Spinal cord (tissue), 10 donors: Measurements from ENCODE around the gene PSMB4. TPM values are rescaled to one million over a fixed set of nuclear protein-coding genes. Genes with fewer than 3 reads are reported as not detected.

Experiments
- DNase-seq, 6 donors: peaks; one replicate each; pipeline versions ENCODE4 v3.0.0 to v3.0.0-alpha.2; 2013 to 2015; ENCODE audit warnings: low spot score in 6 of 6, low read depth in 4 of 6
- H3K27ac ChIP-seq: one replicate; pipeline ENCODE4 v1.5.1; 2013; ENCODE audit warnings: low read depth, low read length, control low read depth
- H3K27me3 ChIP-seq: one replicate; pipeline ENCODE4 v1.6.1; 2013; ENCODE audit warnings: low read length; ENCODE audit not compliant: control insufficient read depth, insufficient read depth
- H3K36me3 ChIP-seq: one replicate; pipeline ENCODE4 v1.6.1; 2013; ENCODE audit warnings: low read length; ENCODE audit not compliant: control insufficient read depth, insufficient read depth
- H3K4me1 ChIP-seq: one replicate; pipeline ENCODE4 v1.6.1; 2013; ENCODE audit warnings: low read length; ENCODE audit not compliant: control insufficient read depth, insufficient read depth
- H3K4me3 ChIP-seq: one replicate; pipeline ENCODE4 v1.5.1; 2013; ENCODE audit warnings: low read depth, low read length, control low read depth
- H3K9me3 ChIP-seq: one replicate; pipeline ENCODE4 v1.6.1; 2013; ENCODE audit warnings: low read length; ENCODE audit not compliant: control insufficient read depth, insufficient read depth
- WGBS: methylation state at CpG from one replicate; pipeline ENCODE4 v1.1.5; 2013; ENCODE audit warnings: missing lambda C conversion rate; ENCODE audit not compliant: insufficient coverage; 5-methylcytosine and 5-hydroxymethylcytosine counted together
- polyA plus RNA-seq, 2 donors: library from polyadenylated mRNA; unstranded; fragments of 120-200 nt; gene quantifications; one replicate each; pipeline ENCODE4 v1.2.1, GENCODE V29; 2013; ENCODE audit not compliant: insufficient read length in 2 of 2
- total RNA-seq, 2 donors: library from RNA; depleted of rRNA in 1 of 2; stranded (reverse); fragments of 120-200 nt in 1 of 2; fragments of >200 nt in 1 of 2; gene quantifications; one replicate each; pipeline versions ENCODE4 v1.2.3 to v1.2.4, GENCODE V29; 2013 to 2014
- donor health status: healthy.

Gene PSMB4
- total and polyA plus RNA-seq, 4 donors, result 247 to 298 (median 280) TPM

GRCh38 chr1:151405187-151405951 lies 6.0 kb downstream of the PSMB4 start:
- Histone ChIP-seq H3K36me3 (peaks cover 57% of the 10 kb centered on the region), H3K27me3 (no peaks in the 10 kb centered on the region), H3K4me1 (peaks cover 8% of the 10 kb centered on the region), H3K27ac (no peak overlapping the region), H3K9me3 (no peaks in the 10 kb centered on the region), H3K4me3 (no peak overlapping the region)
- whole genome bisulfite sequencing, result 92% methylated on average over 13 of the region's 13 CpGs
- no peak for DNase-seq

GRCh38 chr1:151406176-151406575 lies 6.8 kb downstream of the PSMB4 start:
- peaks cover 57% of the 10 kb centered on the region for H3K36me3 ChIP-seq
- H3K27ac ChIP-seq, result no peak overlapping the region
- 83% methylated on average over 2 of the region's 8 CpGs for WGBS
- H3K27me3 ChIP-seq, result no peaks in the 10 kb centered on the region
- H3K4me1 ChIP-seq, result peaks cover under 1% of the 10 kb centered on the region
- no peak overlapping the region for H3K4me3 ChIP-seq
- no peak for DNase-seq
- H3K9me3 ChIP-seq, result no peaks in the 10 kb centered on the region

DNA sequence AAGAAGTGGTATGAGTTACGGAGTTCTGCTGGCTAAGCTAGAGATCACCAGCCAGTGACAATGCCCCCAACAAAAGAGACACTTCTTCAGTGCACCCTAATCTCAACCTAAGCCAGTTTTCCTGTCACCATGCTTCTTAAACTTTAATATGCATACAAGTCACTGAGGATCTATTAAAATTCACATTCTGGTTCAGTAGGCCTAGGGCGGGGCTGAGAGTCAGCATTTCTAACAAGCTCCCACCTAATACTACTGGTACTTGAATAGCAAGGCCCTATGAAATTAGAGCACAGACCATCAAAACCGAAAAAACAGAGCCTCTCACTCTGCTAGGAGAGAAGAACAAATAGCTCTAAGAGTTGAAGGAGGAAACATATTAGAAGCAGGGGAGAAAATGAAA lies 7.9 kb downstream of the PSMB4 start:
- Histone ChIP-seq H3K36me3 (peaks cover 50% of the 10 kb centered on the region), H3K27me3 (no peaks in the 10 kb centered on the region), H3K9me3 (no peaks in the 10 kb centered on the region), H3K4me1 (no peaks in the 10 kb centered on the region), H3K27ac (no peak overlapping the region), H3K4me3 (no peak overlapping the region)
- WGBS, result 100% methylated on average over 1 of the region's 3 CpGs
- no peak for DNase-seq

- peaks cover 51% of the 10 kb centered on the region for H3K36me3 ChIP-seq
- no peak overlapping the region for H3K4me3 ChIP-seq
- H3K4me1 ChIP-seq, result no peaks in the 10 kb centered on the region
- H3K9me3 ChIP-seq, result no peaks in the 10 kb centered on the region
- H3K27me3 ChIP-seq, result no peaks in the 10 kb centered on the region
- DNase-seq, result no peak
- H3K27ac ChIP-seq, result no peak overlapping the region
Observed at GRCh38 chr1:151408891-151409290, 9.5 kb downstream of the PSMB4 start.

DNA sequence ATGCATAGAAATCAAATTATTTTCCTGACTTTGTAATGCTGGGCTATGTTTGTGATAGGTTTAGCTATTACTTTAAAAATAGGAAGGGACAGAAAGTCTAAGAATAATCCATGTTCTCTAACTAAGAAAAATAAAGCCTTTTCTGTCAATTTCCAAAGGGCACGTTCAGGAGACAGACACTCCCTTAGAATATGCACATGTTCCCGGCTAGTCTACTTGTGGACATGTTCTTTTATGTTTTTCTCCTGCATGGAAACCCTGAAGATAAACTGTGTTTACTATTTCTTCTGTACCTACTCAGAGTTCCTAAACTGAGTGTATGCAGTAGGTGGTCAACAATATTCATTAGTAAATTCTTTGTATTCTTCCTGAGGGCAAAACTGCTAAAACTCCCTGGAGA lies 12.5 kb downstream of the PSMB4 start:
- H3K27ac ChIP-seq, result no peak overlapping the region
- H3K27me3 ChIP-seq, result no peaks in the 10 kb centered on the region
- H3K9me3 ChIP-seq, result no peaks in the 10 kb centered on the region
- H3K4me1 ChIP-seq, result no peaks in the 10 kb centered on the region
- H3K36me3 ChIP-seq, result peaks cover 56% of the 10 kb centered on the region
- no peak for DNase-seq
- no peak overlapping the region for H3K4me3 ChIP-seq
- no CpG with 5 or more reads among the region's 2 CpGs for WGBS

DNA sequence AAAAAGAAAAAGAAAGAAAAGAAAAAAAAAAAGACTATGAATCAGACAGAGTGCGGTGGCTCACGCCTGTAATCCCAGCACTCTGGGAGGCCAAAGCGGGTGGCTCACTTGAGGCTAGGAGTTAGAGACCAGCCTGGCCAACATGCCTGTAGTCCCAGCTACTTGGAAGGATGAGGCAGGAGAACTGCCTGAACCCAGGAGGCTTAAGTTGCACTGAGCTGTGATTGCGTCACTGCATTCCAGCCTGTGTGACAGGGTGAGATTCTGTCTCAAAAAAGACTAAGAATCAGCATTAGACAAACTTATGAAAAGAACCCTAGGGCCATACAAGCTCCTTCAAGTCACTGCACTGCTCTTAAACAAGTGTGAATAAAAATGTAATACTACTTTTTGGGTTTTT lies 16.9 kb downstream of the PSMB4 start:
- H3K9me3 ChIP-seq, result no peaks in the 10 kb centered on the region
- H3K27me3 ChIP-seq, result no peaks in the 10 kb centered on the region
- no peaks in the 10 kb centered on the region for H3K4me1 ChIP-seq
- no peak overlapping the region for H3K4me3 ChIP-seq
- WGBS, result 95% methylated on average over 3 of the region's 4 CpGs
- no peak for DNase-seq
- H3K27ac ChIP-seq, result no peak overlapping the region
- peaks cover 60% of the 10 kb centered on the region for H3K36me3 ChIP-seq

- Histone ChIP-seq H3K27ac (no peak overlapping the region), H3K27me3 (no peaks in the 10 kb centered on the region), H3K9me3 (no peaks in the 10 kb centered on the region), H3K36me3 (peaks cover 67% of the 10 kb centered on the region), H3K4me3 (no peak overlapping the region), H3K4me1 (no peaks in the 10 kb centered on the region)
- DNase-seq, result no peak
- no CpG with 5 or more reads among the region's 3 CpGs for WGBS
Observed at GRCh38 chr1:151418081-151418480, 18.7 kb downstream of the PSMB4 start.

DNA sequence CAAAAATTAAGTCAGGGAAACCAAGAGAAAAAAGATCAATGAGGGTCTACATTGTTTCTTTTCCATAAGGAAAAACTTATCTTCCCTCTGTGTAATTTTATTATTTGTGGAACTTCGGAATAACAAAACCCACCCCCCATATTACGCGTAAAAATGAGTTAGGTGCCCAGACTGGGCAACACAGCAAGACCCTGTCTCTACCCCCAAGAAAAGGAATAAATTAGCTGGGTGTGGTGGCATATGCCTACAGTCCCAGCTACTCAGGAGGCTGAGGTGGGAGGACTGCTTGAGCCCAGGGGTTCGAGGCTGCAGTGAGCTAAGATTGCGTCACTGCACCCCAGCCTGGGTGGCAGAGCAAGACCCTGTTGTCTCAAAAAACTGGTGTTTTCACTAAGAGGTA lies 20.4 kb downstream of the PSMB4 start:
- 43% methylated on average over 2 of the region's 5 CpGs for WGBS
- Histone ChIP-seq H3K27me3 (no peaks in the 10 kb centered on the region), H3K4me1 (no peaks in the 10 kb centered on the region), H3K36me3 (peaks cover 59% of the 10 kb centered on the region), H3K27ac (no peak overlapping the region), H3K4me3 (no peak overlapping the region), H3K9me3 (no peaks in the 10 kb centered on the region)
- DNase-seq, result no peak

DNA sequence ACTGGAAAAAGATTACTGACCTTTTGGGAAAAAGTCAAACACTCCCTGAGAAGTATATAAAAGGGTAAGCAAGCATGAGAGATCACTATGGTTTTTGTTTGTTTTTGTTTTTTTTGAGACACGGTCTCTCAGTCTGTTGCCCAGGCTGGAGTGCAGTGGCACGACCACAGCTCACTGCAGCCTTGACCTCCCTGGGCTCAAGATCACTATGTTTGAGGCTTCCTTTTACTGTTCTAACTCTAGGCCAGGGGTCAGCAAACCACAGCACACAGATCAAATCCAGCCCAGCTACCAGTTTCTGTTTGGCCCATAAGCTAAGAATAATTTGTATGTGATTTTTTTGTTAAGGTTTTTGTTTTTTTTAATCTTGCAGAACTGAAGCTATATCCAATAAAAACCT lies 25.7 kb downstream of the PSMB4 start:
- H3K27ac ChIP-seq, result no peak overlapping the region
- no peak for DNase-seq
- no peaks in the 10 kb centered on the region for H3K9me3 ChIP-seq
- H3K4me1 ChIP-seq, result no peaks in the 10 kb centered on the region
- no peaks in the 10 kb centered on the region for H3K27me3 ChIP-seq
- H3K36me3 ChIP-seq, result peaks cover 35% of the 10 kb centered on the region
- H3K4me3 ChIP-seq, result no peak overlapping the region
- 91% methylated on average over 2 of the region's 2 CpGs for WGBS

DNA sequence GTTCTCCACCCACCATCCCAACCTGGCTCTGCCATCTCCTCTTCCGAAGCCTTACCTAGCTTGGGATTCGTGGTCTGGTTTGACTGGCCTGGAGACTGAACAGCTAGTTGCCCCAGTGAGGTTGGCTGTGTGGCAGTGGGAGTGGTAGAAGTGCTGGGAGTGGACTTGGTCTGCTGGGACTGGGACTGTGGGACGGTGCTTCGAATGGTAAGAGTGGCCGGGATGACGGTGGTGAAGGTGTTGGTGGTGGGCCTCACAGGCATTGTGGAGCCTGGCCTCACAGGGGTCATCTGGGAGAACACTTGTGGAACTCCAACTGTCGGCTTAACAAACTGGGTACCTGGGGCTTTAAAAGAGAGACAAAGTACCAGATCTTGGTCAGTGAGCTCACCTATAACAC lies 28.7 kb downstream of the PSMB4 start:
- H3K27ac ChIP-seq, result no peak overlapping the region
- no peaks in the 10 kb centered on the region for H3K9me3 ChIP-seq
- H3K36me3 ChIP-seq, result peaks cover 21% of the 10 kb centered on the region
- H3K27me3 ChIP-seq, result no peaks in the 10 kb centered on the region
- H3K4me1 ChIP-seq, result no peaks in the 10 kb centered on the region
- WGBS, result 98% methylated on average over 5 of the region's 7 CpGs
- no peak overlapping the region for H3K4me3 ChIP-seq
- no peak for DNase-seq
